Upper lobe of left lung (tissue), 6 donors: ENCODE data around the gene BCL3. TPM values are rescaled to one million over a fixed set of nuclear protein-coding genes. Genes with fewer than 3 reads are reported as not detected.
A peak's percentile ranks its signal among the peaks of the same experiment; 100 is the strongest.

ENCODE experiments used
- ATAC-seq, 2 donors: fragments of 200-7000 bp; cut with Tn5 transposase; one replicate each; pipeline ENCODE4 v1.9.1; 2022; ENCODE audit warnings: mild to moderate bottlenecking in 2 of 2, moderate library complexity in 2 of 2; ENCODE audit not compliant: low FRiP score in 2 of 2
- DNase-seq, 2 donors: peaks; one replicate each; pipeline ENCODE4 v3.0.0-alpha.2; 2019 to 2020
- H3K27ac ChIP-seq, 4 donors: fragments of 200-600 bp; sonication (generic); one replicate each; pipeline ENCODE4 v1.5.1; 2016 to 2019
- H3K27me3 ChIP-seq, 4 donors: fragments of 200-600 bp; sonication (generic); one replicate each; pipeline ENCODE4 v1.5.1; 2017 to 2019
- H3K36me3 ChIP-seq, 4 donors: fragments of 200-600 bp; sonication (generic); one replicate each; pipeline ENCODE4 v1.5.1; 2016 to 2019
- H3K4me1 ChIP-seq, 4 donors: fragments of 200-600 bp; sonication (generic); one replicate each; pipeline ENCODE4 v1.5.1; 2018 to 2019
- H3K4me3 ChIP-seq, 4 donors: fragments of 200-600 bp; sonication (generic); one replicate each; pipeline ENCODE4 v1.5.1; 2017 to 2019; ENCODE audit warnings: mild to moderate bottlenecking in 2 of 4, moderate library complexity in 1 of 4
- H3K9me3 ChIP-seq, 4 donors: fragments of 200-600 bp; sonication (generic); one replicate each; pipeline ENCODE4 v1.5.1; 2018 to 2019
- EP300 ChIP-seq, 4 donors: sonication (generic); formaldehyde crosslinking; IDR thresholded peaks; one replicate each; pipeline ENCODE4 v1.5.1; 2017; ENCODE audit warnings: antibody characterized with exemption in 4 of 4, control low read depth in 2 of 4
- POLR2A ChIP-seq, 4 donors: fragments of 450-650 bp; IDR thresholded peaks; one replicate each; pipeline ENCODE4 v1.5.1; 2016 to 2017; ENCODE audit warnings: antibody characterized with exemption in 4 of 4, mild to moderate bottlenecking in 2 of 4
- POLR2AphosphoS5 ChIP-seq, 2 donors: sonication (generic); formaldehyde crosslinking; IDR thresholded peaks; one replicate each; pipeline ENCODE4 v1.5.1; 2017; ENCODE audit warnings: antibody characterized with exemption in 2 of 2
- WGBS, 2 donors: methylation state at CpG; one replicate each; pipeline ENCODE4 v1.1.5; 2017 to 2018; 5-methylcytosine and 5-hydroxymethylcytosine counted together
- total RNA-seq, 6 donors: library from RNA; depleted of rRNA in 4 of 6; stranded (reverse); fragments of >200 nt in 4 of 6; gene quantifications; one replicate each; pipeline versions ENCODE4 v1.1.0 to v1.2.1, GENCODE V29; 2016 to 2021
- TF ChIP-seq, protein P1 (sequence below), 6 experiments: fragments of 450-650 bp in 4 of 6; fragments of 200-600 bp in 2 of 6; sonication (generic) in 2 of 6; IDR thresholded peaks; one replicate each; pipeline ENCODE4 v1.5.1; 2016 to 2019; ENCODE audit warnings: antibody characterized with exemption in 6 of 6
- donor health status: DM: no; HTN: no; CAD: no; lungs with moderate emphysema.
- donor health status: DM: no; HTN: yes; CAD: no; lungs with severe emphysema.

Gene BCL3
- total RNA-seq, 6 donors from 2014 or later: 31.1 to 114 (median 71.6) TPM

DNA sequence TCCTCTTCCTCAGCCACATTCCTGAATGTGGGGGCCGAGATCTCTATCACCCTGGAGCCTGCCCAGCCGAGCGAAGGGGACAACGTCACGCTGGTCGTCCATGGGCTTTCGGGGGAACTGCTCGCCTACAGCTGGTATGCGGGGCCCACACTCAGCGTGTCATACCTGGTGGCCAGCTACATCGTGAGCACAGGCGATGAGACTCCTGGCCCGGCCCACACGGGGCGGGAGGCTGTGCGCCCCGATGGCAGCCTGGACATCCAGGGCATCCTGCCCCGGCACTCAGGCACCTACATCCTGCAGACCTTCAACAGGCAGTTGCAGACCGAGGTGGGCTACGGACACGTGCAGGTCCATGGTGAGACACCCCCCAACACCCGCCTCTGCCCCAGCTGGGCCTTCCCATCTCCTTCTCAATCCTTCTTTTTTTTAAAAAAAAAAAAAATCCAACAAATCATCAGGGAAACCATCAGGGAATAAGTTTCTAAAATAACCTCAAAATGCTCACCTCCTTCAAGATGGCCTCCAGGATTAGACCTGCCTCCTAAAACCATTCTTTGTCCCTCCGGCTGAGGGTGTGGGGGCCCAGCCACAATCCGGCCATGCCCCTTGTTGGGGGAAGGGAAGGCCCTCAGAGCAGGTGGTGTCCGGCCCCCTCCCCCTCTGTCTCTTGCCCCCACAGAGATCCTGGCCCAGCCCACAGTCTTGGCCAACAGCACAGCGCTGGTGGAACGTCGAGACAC is 45.0 kb upstream of the BCL3 start:
- TF ChIP-seq EP300 (IDR thresholded peaks at IDR 0.05): no peak
- TF ChIP-seq, protein P1, sequence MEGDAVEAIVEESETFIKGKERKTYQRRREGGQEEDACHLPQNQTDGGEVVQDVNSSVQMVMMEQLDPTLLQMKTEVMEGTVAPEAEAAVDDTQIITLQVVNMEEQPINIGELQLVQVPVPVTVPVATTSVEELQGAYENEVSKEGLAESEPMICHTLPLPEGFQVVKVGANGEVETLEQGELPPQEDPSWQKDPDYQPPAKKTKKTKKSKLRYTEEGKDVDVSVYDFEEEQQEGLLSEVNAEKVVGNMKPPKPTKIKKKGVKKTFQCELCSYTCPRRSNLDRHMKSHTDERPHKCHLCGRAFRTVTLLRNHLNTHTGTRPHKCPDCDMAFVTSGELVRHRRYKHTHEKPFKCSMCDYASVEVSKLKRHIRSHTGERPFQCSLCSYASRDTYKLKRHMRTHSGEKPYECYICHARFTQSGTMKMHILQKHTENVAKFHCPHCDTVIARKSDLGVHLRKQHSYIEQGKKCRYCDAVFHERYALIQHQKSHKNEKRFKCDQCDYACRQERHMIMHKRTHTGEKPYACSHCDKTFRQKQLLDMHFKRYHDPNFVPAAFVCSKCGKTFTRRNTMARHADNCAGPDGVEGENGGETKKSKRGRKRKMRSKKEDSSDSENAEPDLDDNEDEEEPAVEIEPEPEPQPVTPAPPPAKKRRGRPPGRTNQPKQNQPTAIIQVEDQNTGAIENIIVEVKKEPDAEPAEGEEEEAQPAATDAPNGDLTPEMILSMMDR (IDR thresholded peaks at IDR 0.05): no peak
- TF ChIP-seq POLR2A (IDR thresholded peaks at IDR 0.05): no peak
- TF ChIP-seq POLR2AphosphoS5 (IDR thresholded peaks at IDR 0.05): no peak
- H3K9me3 ChIP-seq: no peaks in the 10 kb centered on the region
- H3K27ac ChIP-seq: no peak overlapping the region
- H3K4me3 ChIP-seq: no peak overlapping the region
- 90 to 92% methylated on average over 15 to 27 of the region's 28 CpGs for WGBS, 2 donors
- peak in 1 of 2 donors; percentile 52 for DNase-seq
- ATAC-seq: no peak
- H3K27me3 ChIP-seq: no peaks in the 10 kb centered on the region
- H3K4me1 ChIP-seq: no peaks in the 10 kb centered on the region
- H3K36me3 ChIP-seq: no peaks in the 10 kb centered on the region

DNA sequence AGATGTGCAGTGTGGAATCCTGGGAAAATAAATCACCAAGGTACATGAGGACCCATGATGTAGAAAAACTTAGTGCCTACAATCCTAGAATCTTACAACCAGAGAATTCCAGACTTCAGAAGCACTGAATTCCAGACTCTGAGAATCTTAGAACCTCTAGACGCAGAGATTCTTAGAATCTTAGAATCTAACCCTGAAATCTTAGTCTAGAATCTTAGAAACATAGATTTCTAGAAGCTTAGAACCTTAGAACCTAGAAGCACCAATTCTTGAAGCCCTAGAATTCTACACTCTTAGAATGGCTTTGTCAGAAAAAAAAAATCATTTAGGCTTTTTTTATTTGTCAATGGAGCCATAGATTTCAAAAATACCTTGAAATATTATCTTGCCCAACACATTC is 43.5 kb upstream of the BCL3 start:
- H3K36me3 ChIP-seq: no peaks in the 10 kb centered on the region
- TF ChIP-seq POLR2A (IDR thresholded peaks at IDR 0.05) (no peak), POLR2AphosphoS5 (IDR thresholded peaks at IDR 0.05) (no peak)
- no peak overlapping the region for H3K4me3 ChIP-seq
- 95 to 100% methylated on average over 1 of the region's 1 CpG for WGBS, 2 donors
- no peaks in the 10 kb centered on the region for H3K9me3 ChIP-seq
- H3K27me3 ChIP-seq: no peaks in the 10 kb centered on the region
- ATAC-seq (no peak), DNase-seq (no peak)
- H3K4me1 ChIP-seq: no peaks in the 10 kb centered on the region
- no peak overlapping the region for H3K27ac ChIP-seq

DNA sequence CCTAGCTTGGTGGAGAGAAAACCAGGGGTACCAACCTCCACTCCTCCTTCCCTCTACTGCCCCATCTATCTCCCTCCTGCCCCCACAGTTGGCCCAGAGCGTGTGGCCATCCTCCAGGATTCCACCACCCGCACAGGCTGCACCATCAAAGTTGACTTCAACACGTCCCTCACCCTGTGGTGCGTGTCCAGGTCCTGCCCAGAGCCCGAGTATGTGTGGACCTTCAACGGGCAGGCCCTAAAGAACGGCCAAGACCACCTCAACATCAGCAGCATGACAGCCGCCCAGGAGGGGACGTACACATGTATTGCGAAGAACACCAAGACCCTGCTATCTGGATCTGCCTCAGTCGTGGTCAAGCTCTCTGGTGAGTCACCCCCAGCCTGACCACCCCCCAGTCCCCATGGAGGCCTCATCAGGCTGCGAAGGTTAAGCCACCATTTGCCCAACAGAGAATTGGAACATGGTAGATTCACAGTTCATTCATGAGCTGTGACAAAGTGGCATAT is 43.0 kb upstream of the BCL3 start:
- H3K27ac ChIP-seq: no peak overlapping the region
- H3K36me3 ChIP-seq: no peaks in the 10 kb centered on the region
- no peak overlapping the region for H3K4me3 ChIP-seq
- WGBS, 2 donors: 91 to 96% methylated on average over 11 to 12 of the region's 12 CpGs
- H3K27me3 ChIP-seq: no peaks in the 10 kb centered on the region
- no peaks in the 10 kb centered on the region for H3K9me3 ChIP-seq
- no peak for TF ChIP-seq EP300 (IDR thresholded peaks at IDR 0.05)
- ATAC-seq: no peak
- H3K4me1 ChIP-seq: no peaks in the 10 kb centered on the region
- DNase-seq: peak in 1 of 2 donors; percentile 24

DNA sequence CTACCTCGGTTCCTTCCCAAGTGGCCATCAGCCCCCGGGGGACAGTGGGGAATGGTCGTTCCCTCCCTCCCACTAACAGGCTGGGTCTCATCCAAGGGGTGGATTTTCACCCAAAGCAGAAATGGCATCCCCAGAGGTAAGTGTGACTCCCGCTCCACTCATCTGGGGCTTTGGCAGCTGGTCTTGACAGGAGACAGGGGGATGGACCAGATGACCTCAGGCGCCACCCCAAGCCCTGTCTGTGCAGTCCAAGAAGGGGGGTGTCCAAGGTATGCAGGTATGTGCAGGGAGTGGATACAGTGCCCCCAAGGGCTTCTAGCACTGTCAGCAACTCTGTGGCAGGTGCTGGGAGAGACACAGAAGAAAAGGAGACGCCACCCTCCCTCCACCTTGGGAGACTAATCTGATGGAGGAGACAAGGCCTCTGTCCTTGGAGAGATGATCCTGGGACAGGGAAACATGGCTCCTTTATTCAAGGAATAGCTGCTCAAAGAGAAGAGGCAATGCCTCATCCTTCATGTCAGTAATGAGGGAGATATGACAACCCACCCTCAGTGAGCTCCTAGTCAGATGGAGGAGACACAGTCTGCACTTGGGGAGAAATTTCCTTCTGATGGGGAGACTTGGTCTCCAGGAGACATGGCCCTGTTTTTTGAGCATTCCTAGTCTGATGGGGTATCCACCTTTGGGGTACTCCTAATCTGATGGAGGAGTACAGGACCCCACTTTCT is 41.8 kb upstream of the BCL3 start:
- Histone ChIP-seq H3K4me3 (no peak overlapping the region), H3K9me3 (no peaks in the 10 kb centered on the region), H3K27me3 (no peaks in the 10 kb centered on the region), H3K4me1 (no peaks in the 10 kb centered on the region), H3K36me3 (no peaks in the 10 kb centered on the region), H3K27ac (no peak overlapping the region)
- ATAC-seq (no peak), DNase-seq (no peak)
- WGBS, 2 donors: 90 to 93% methylated on average over 3 to 6 of the region's 6 CpGs
- TF ChIP-seq EP300 (IDR thresholded peaks at IDR 0.05) (no peak), POLR2AphosphoS5 (IDR thresholded peaks at IDR 0.05) (no peak), POLR2A (IDR thresholded peaks at IDR 0.05) (no peak)
- TF ChIP-seq, protein P1 (IDR thresholded peaks at IDR 0.05): no peak

DNA sequence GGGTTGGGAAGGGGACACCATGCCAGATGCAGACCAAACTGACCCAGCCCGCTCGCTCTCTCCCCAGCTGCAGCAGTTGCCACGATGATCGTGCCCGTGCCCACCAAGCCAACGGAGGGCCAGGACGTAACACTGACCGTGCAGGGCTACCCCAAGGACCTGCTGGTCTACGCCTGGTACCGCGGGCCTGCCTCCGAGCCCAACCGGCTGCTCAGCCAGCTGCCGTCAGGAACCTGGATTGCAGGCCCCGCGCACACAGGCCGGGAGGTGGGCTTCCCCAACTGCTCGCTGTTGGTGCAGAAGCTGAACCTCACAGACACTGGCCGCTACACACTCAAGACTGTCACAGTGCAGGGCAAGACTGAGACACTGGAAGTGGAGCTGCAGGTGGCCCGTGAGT is 40.7 kb upstream of the BCL3 start:
- ATAC-seq (no peak), DNase-seq (peak in 1 of 2 donors; percentile 78)
- 95% methylated on average over 9 to 16 of the region's 20 CpGs for WGBS, 2 donors
- no peaks in the 10 kb centered on the region for H3K4me1 ChIP-seq
- no peaks in the 10 kb centered on the region for H3K36me3 ChIP-seq
- no peak overlapping the region for H3K27ac ChIP-seq
- H3K9me3 ChIP-seq: no peaks in the 10 kb centered on the region
- TF ChIP-seq, protein P1 (IDR thresholded peaks at IDR 0.05): no peak
- TF ChIP-seq POLR2AphosphoS5 (IDR thresholded peaks at IDR 0.05) (no peak), EP300 (IDR thresholded peaks at IDR 0.05) (no peak), POLR2A (IDR thresholded peaks at IDR 0.05) (no peak)
- no peaks in the 10 kb centered on the region for H3K27me3 ChIP-seq
- no peak overlapping the region for H3K4me3 ChIP-seq
